Smooth muscle cell of the brain vasculature (primary cell): ENCODE data around the gene F2R.
"Not testable (repeated sequence)": the region's sequence is repeated elsewhere in the genome, so short reads cannot be mapped to it uniquely, and the experiment has no call there.

Experiments used
- DNase-seq: peaks from one replicate; pipeline ENCODE4 v3.0.0-alpha.2; 2012; ENCODE audit warnings: low read depth, low spot score

Gene F2R

DNA sequence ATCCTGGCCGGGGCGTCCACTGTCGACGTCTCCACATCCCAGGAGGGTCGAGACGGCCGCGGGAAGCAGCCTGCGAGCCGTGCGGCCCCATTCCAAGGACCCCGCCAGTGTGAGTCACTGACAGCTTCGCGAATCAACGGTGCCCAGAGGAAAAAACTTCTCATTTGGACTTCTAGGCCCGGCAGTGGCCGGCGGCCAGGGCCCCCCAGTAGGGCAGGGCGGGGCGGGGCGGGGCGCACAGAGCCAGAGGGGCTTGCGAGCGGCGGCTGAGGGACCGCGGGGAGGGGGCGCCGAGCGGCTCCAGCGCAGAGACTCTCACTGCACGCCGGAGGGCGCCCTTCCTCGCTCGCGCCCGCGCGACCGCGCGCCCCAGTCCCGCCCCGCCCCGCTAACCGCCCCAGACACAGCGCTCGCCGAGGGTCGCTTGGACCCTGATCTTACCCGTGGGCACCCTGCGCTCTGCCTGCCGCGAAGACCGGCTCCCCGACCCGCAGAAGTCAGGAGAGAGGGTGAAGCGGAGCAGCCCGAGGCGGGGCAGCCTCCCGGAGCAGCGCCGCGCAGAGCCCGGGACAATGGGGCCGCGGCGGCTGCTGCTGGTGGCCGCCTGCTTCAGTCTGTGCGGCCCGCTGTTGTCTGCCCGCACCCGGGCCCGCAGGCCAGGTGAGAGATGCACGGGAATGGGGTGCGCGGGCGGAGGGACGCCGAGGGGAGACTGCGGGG is at the start of gene F2R:
F2R (plus strand) TSS at position 391 of the 720 bp plus-strand sequence; CDS start at position 573, 182 bp downstream.
- DNase-seq = no peak

DNA sequence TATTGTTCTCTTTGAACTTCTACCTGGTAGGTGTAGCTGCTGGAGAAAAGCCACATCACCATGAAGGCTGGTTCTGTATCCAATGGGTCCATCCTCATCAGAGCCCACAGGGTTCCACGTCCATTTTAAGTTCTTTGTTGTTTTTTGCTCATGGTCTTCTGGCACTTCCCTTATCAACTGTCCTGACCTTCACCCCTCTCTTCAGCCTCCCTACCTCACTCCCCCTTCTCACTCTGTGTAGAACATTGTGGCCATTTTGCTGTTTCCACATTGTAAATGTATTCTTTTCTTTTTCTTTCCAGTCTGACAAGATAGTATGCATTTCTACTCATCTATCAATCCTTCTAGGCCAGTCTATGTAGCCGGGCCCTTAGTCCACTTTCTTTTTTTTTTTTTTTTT is 48.4 kb upstream of the F2R start:
- DNase-seq = no peak

DNA sequence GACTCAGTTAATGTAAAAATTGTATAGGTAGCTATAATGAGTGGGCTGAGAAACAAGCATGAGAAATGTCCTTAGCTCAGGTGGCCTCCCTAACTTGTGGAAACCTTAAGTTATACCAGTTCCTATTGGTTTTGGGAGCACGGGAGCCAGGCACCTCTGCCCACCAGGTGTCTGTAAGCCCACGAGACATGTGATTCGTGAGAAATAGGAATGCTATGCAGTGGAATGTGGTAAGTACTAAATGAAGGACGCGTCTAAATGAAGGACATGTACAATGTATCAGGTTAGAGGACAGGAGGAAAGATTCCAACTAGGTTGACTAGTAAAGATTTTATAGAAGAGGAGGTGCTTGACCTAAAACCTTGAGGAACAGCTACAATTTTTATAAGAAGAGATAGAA is 46.7 kb upstream of the F2R start:
- no peak for DNase-seq

DNA sequence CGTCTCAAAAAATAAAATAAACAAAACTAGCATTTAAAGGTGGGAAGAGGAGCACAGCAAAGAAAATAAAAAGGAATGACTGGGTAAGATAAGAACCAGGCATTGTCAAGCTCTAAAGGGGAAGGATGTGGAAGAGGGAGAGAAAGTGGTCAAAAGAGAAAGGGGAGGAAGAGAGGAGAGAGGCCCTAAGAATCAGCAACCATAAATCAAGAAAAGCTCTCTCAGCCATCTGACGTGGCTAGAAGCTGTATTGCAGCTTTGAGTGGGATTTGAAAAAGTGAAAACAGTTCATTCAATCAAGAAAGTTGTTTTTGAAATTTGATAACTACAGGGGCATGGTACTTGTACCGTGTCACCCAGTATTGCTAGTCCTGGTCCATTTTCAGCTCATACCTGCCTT is 45.4 kb upstream of the F2R start:
- no peak for DNase-seq

DNA sequence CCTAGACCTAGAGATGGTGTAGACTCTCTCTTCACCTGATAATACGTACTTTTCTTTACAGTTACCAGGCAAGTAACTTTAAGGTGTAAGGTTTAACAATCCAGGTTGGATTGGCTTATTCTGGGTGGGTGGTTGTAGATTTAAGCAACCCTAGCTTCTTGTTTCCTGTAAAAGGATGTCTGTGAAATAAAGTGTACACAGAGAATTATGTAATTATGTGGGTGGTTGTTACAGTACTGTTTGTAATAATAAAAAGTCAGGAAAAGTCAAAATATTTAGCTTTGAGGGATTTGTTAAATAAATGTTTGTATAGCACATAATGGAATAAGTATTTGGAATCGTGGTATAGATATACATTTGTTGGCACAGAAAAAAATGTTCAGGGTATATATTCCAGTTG is 43.7 kb upstream of the F2R start:
- no peak for DNase-seq

DNA sequence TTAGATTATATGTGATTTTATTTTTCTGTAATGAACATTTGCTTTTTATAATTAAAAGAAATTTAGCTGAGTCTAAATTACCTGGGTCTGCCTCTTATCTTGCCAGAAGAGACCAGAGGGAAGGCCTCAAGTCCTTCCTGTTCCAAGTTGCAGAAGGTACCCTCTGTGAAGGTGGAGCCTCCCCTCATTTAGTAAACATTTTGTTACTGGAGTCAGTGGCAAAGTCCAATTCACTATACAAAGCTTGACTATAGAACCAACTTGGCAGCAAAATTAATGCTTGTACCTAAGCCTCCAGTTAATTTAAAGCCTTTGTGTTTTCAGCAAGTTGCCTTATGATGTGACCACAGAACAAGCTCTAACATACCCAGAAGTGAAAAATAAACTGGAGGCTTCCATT is 42.8 kb upstream of the F2R start:
- DNase-seq = no peak

DNA sequence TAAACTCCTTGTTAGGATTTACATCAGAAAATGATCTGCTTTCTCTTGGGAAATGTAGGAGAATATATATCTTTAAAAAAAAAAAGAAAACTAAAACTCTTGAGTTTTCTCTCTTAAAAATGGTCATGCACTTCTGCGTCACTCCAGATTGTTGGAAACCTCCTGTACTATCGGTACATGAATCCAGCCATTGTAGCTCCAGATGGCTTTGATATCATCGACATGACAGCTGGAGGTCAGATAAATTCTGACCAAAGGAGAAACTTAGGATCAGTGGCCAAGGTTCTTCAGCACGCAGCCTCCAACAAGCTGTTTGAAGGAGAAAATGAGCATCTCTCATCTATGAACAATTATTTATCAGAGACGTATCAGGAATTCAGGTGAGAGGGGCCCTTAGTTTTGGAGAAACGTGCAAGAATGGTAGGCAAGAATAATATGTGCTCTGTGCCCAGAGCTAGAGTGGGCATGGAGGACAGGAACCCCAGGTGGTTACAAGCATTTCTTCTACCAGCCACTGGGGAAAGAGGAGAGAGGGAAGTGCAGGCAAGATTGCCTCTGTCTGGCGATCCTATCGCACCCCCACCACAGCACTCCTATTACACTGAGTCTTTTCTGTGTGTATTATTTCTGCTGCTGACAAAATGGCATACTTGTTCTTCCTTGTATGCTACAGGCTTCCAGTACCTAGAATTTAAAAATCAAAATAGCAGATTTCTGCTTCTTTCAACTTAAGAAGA is 41.4 kb upstream of the F2R start:
- DNase-seq = no peak

DNA sequence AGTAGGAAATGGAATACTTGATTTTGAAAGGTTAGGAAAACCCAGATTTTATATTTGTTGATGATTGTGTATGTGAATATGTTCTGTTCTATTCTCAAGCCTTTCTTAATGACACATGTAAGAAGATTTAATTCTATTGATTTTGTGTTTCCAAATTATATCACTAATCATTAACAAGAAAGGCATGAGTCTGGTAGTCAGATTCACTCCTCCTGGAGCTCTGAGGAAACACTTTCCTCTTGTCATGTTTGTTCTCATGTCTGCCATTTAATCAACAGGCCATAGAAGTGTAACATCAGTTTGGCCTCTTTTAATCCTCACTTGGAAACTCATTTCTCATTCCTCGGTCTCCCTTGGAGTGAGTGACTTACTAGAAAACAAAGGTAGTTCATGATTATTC is 40.6 kb upstream of the F2R start:
- no peak for DNase-seq

DNA sequence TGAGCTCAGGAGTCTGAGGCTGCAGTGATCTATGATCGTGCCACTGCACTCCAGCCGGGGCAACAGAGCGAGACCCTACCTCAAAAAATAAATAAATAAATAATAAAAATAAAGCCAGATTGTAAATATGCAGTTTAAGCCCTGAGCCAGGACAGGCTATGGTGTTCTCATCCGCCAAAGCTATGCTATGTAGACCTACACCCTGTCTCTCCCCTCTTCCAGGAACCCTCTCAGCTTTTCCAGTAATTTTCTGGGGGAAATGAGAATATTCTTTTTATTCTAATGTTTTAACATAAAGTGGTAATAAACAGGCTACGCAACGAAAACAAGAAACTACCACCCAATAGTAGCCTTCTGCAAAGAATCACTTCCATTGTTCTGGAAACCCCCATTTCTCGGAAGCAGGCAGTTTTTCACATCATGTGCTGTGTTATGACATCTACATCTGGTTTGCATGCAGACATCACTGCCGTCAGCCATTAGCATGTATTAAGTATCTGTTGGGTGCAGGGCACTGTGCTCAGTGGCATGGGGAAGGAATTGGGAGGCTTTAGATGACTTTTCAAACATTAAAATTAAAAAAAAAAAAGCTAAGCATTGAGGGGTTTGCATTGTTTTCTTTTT is 38.0 kb upstream of the F2R start:
- DNase-seq = no peak

DNA sequence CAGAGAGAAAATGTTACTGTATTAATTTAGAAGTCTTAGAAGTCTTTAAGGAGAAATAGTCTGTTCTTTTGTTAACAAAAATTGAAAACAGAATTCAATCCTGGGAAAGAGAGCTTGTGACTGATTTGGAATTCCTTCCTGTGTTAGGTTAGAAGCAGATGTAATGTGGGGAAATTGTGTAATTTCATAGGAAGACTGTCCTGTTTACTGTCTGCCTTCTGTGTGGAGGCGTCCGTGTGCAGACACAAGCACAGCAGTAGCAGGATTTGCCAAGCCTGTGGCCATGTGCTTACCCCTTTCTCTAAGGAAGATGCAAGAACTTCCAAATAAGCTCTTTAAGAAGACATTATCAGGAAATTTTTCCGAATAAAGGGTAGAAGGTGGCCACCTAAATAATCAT is 36.7 kb upstream of the F2R start:
- no peak for DNase-seq

DNA sequence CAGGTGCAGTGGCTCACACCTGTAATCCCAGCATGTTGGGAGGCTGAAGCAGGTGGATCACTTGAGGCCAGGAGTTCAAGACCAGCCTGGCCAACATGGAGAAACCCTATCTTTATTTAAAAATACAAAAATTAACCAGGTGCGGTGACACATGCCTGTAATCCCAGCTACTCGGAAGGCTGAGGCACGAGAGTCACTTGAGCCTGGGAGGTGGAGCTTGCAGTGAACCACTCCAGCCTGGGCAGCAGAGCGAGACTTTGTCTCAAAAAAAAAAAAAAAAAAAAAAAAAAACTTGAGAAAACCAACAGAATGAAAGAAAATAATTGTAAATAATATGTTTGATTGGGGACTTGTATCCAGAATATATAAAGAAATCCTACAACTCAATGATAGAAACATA is 35.1 kb upstream of the F2R start:
- not testable (repeated sequence) for DNase-seq

DNA sequence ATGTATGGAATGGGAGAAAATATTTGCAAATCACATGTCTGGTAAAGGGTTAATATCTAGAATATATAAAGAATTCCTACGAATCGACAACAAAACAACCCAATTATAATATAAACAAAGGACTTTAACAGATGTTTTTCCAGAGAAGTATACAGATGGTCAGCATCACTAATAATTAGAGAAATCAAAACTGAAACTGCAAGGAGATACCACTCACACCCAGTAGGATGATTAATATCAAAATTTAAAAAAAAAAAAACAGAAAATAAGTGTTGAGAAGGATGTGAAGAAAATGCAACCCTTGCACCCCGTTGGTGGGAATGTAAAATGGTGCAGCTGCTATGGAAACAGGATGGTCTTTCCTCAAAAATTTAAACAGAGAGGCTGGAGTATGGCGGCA is 34.6 kb upstream of the F2R start:
- DNase-seq = no peak

DNA sequence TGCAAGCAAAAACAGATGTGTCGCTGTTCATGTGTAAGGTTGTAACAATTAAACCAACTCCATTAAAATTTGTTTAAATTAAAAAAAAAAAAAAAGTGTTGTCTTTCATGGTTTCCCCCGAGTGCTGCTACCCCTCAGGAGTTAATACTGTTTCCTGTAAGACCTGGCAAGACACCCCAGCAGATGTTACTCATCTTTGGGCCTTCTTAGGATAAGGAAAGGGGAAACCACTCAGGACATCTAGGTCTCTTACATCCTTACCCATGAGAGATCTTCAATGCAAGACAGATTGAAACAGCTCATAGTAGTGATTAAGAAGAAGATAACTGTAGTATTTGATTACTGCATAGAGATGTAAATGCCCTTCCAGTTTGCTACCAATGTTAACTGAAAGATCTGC is 33.5 kb upstream of the F2R start:
- no peak for DNase-seq

DNA sequence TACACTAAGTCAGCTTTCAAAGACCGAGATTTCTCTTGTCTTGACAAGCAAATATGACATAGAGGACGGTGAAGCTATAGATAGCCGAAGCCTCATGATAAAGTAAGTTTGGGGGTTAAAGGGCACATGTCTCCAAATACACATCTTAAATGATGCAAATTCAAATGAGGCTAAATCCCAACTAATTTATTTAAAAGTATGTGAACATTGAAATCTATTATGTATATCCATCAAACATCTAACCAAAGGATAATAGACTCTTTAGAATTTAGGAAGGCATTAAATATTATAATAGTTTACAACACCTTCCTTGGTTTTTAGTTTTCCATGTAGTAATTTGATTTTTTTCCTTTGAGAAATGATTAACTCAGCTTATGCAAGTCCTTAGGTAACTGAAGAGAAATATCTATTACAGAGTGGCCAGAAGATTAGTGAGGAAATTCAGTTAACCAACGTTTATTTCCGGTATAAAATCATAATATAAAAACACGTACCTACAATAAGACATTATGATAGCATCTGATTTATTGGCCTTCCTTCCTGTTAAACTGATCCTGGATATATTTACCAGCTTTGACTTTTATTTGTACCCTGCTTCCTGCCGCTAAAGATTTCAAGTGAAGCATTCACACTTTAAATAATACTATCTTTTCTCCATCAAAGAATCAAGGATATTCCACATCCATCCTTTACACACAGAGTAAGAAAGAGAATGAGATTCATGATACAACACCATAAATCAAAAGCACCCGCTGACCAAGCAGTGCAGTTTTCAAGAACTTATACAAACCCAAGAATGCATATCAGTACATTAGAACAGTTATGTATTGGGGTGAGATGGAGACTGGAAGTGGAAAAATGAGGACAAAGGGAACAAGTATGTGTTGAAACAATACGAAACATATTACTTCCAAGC is 31.9 kb upstream of the F2R start:
- no peak for DNase-seq

DNA sequence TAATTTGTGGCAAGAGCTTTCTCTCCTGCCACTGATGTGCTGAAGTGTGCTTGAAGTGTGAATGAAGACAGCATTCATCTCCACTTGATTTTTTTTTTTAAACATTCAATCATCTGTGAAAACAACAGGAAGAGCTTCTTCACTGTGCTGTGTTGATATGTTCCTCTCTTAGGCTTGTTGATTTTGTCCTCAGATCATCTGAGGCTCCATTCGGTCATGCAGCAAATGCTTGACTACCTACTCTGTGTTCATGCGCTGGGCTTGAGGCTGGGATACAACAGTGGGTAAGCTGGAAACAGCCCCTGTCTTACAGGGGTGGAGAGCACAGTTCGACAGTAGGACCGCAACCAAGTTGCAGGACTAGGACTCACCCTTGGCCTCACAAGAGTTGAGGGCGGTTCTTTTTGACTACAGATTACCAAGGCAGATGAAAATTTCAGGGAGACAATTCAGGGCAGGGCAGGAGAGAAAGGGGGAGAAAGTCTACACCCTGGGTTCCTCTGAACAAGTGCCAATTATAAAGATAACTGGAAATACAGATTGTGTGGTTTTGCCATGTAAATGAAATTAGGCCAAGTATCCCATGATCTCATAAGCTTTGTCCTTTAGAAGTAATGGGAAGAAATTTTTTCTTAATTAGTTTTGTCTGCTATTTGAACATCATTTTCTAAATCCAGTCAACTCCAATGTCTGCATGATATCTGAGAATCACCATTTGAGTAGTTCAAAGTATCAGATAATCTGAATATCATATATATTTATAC is 31.0 kb upstream of the F2R start:
- no peak for DNase-seq

DNA sequence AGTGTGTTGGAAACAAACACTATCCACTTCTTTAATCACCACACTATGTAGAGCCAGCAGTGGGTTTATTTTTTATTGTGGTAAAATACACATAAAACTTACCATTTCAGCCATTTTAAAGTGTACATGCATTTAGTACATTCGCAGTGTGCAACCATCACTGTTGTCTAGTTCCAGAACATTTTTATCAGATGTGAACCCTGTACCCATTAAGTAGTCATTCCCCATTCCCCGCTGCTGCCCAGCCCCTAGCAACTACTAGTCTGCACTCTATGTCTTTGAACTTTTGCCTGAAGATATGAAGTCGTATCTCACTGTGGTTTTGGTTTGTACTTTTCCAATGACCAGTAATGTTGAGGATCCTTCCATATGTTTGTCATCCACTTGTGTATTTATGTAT is 30.2 kb upstream of the F2R start:
- no peak for DNase-seq

DNA sequence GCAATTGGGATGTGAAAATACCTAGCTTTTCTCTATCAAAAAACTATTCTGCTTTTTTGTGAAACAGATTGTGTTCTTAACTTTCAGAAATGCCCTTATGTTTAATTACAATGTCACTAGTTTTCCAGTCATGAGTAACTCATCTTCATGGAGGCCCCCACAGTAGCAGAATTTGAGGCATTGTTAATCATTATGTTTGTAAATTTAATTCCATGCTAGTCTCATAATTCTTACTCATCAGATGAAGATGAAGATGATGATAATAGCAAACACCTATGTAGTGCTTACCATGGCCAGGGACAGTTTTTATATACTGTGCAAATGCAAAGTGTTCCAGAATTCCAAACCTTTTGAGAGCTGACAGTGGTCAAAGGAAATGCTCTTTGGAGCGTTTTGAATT is 27.7 kb upstream of the F2R start:
- no peak for DNase-seq

DNA sequence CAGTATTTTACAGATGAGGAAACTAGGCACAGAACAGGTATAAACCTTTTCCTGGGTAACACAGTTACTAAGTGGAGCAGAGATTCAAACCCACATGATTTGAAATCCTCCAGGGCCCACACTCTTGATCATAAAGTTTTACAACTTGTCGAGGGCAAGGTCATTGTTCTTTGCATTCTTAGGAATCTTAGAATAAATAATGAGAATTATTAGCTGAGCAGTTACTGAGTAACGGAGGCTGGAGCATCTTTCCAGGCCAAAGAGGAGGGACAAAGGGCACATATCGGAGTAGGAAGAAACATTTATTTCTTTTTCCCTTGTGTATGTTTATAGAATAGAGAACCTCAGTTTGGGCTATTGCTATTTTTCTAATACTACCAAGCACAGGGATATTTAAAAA is 27.1 kb upstream of the F2R start:
- no peak for DNase-seq

DNA sequence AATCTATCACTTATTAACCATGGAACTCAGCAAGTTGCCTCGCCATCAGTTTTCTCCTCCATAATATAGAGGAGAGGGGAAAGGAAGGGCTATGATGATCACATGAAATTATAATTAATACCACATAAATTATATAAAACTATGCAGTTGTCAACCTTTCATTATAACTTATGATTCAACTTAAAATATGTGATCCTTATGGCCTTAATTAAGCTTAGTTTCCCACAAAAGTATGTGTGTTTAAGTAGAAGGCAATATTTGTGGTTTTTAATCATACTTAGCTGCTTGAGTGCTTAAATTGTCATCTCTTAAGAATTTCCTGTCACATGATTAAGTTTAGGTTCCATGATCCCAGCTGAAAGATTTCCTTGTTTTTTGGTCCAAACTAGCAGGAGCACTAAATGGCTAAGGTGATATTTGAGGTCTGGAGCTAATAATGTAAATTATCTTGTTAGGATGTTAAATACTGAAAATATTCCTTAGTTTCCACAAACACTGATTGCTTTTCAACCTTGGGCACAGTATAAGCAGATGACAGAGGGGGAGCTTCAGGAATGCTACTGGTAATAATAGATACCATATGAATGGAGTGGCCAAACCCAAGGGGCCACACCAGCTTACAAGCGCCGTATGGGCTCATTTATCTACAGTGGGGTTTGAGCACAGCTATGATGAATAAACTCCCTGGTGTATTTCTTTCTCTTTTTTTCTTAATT is 26.4 kb upstream of the F2R start:
- DNase-seq = no peak

DNA sequence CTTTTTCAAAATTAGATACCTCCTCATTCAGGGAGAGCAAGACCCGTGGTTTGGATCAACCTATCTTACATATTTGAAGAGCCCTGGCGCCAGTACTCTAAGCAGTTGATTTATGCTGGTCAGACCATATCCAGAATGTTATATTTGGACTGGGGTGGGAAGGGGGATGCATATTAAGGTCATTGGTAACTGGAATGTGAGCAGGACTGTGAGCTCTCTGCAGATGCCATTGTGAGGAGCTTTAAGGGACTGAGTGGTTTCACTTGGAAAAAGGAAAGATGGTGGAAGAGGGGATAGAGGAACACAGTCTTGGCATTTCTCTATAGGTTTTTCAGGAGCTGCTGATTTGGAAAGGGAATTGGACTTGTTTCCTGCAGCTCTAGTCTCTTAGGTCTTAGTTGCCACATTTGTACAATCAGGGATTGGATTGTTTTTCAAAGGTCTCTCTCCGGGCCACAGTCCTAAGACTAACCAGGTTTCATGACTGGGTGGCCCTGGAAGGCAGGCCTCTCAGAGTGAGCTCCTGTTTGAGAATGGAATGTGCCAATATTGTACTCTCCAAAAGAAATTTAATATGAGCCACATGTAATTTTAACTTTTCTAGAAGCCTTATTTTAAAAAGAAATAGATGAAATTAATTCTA is 25.8 kb upstream of the F2R start:
- DNase-seq = no peak
